Measurements from ENCODE around the gene DMAC2. TPM values are rescaled to one million over a fixed set of nuclear protein-coding genes. Genes with fewer than 3 reads are reported as not detected.
"Not testable (repeated sequence)": the region's sequence is repeated elsewhere in the genome, so short reads cannot be mapped to it uniquely, and the experiment has no call there.

DMAC2 gene
- polyA plus RNA-seq (2012; ENCODE audit: insufficient read depth, insufficient read length), result 70.0 TPM

DNA sequence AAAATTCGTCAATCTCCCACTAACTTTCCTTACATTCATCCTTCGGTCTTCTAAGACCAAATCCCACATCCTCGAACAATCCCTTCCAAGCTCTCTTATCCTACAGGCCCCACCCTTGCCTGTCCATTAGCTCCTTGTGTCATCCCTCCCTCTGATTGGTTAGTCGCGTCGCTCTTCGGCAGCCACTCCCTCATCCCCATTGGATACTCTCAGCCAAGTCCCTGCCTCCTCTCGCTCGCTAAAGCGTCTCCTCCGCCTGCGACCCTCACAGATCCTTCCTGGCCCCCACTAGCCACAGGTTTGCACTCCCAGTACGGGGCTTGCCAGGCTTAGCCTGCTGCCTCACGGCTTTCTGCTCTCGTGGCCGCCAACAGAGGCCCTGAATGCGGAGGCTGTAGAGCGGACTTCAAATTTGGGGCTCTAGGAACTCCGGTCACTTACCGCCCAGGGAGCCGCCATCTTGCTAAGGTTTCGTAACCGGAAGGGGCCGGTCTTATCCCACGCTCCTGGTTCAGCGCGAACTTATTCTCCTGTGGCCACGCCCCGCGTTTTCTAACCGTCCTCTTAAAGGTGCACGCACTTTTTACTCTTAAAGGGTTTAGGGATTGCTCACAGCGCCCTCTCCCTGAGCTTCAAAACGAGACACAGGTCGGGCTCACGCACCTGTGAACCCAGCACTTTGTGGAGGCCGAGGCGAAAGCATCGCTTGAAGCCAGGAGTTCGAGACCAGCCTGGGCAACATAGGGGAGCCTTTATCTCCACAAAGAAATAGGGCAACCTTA lies at the start of gene DMAC2:
DMAC2 (minus strand) TSS at position 472 of the 782 bp plus-strand sequence; CDS start at position 459, 13 bp downstream.
- H3K4me3 ChIP-seq (ENCODE audit: low read length), result peak within 1 kb of the TSS; percentile 92
- DNase-seq (ENCODE audit: low read depth, low spot score), result peak; percentile 99

- not testable (repeated sequence) for DNase-seq (ENCODE audit: low read depth, low spot score); H3K4me3 ChIP-seq (ENCODE audit: low read length)
These were observed 47.2 kb upstream of the DMAC2 start for GRCh38 chr19:41486953-41487352.

DNA sequence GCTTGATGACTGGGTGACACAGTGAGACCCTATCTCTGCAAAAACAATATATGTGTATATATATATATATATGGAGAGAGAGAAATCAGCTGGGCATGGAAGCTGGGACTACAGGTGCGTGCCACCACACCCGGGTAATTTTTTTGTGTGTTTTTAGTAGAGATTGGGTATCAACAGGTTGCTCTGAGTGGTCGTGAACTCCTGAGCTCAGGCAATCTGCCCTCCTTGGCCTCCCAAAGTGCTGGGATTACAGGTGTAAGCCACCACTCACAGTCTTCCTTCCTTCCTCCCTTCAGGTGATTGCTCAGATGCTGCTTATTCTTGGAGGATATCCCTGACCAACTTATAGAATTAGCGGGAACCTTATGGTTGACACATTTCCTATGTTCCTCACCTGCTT lies 45.1 kb upstream of the DMAC2 start:
- H3K4me3 ChIP-seq (ENCODE audit: low read length), result no peak overlapping the region
- DNase-seq (ENCODE audit: low read depth, low spot score), result no peak

- no peak for DNase-seq (ENCODE audit: low read depth, low spot score)
- H3K4me3 ChIP-seq (ENCODE audit: low read length), result no peak overlapping the region
These were observed 40.6 kb upstream of the DMAC2 start for GRCh38 chr19:41480336-41480735.

- H3K4me3 ChIP-seq (ENCODE audit: low read length), result no peak overlapping the region
- no peak for DNase-seq (ENCODE audit: low read depth, low spot score)
These were observed 40.1 kb upstream of the DMAC2 start for GRCh38 chr19:41479757-41480191.

DNA sequence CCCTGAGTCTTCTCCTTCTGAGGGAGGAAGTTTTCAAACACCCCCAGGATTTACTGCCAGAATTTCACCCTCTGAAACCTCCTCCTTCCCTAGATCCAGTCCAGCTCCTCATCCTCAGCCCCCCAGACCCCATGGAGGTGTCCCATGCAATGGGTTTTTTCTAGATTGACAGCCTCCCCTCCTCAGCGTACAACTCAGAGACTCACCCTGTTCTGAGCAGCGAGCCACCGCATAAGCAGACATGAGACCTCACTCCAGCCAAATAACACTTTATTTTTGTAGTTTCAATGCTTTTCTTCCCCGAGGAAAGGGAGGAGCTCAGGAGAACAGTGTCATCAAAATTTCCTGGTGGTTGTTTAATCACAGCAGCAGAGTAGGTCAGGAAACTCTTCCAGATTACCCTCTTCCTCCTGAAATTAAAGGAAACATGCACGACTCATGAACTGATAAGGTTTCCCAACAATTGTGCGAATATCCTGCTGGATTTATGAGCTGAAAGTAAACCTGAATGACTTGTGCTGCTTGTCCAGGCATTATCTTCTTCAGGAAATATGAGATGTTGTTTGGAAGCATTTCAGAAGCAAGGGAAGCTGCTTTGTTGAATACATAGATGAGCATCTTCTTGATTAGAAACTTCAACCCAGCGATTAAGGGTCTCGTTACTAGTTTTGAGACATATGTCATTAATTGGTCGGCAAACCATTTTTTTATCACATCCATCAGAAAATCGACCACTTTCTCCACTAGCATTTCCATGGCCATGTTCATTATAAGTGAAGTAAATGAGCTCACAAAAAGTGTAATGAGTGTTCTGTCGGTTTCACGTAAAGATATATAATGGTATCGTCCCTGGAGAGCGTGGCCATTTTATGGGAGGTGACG lies 39.4 kb upstream of the DMAC2 start:
- no peak for DNase-seq (ENCODE audit: low read depth, low spot score)
- no peak overlapping the region for H3K4me3 ChIP-seq (ENCODE audit: low read length)

- no peak overlapping the region for H3K4me3 ChIP-seq (ENCODE audit: low read length)
- no peak for DNase-seq (ENCODE audit: low read depth, low spot score)
These were observed 38.5 kb upstream of the DMAC2 start for GRCh38 chr19:41478171-41478570.

DNA sequence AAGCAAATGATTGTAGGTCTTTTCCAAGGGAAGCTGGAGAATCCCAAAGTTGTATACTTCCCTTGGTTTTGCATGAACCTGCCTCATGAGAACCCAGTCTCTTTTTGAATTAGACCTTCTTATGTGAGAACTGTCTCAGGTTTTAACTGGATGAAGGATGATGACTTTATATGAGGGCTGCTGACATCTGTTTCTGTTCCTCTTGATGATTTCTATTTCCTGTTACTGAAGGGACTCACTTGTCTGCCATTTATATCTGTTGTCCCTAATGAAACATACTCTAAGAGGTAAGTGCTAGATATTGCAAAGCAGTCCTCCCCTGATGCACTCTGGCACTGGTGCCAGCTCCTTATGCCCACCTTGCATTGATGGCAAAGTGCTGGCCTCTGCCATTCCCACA lies 36.9 kb upstream of the DMAC2 start:
- DNase-seq (ENCODE audit: low read depth, low spot score), result no peak
- H3K4me3 ChIP-seq (ENCODE audit: low read length), result no peak overlapping the region

GRCh38 chr19:41463257-41464256 lies 23.8 kb upstream of the DMAC2 start:
- not testable (repeated sequence) for H3K4me3 ChIP-seq (ENCODE audit: low read length)
- DNase-seq (ENCODE audit: low read depth, low spot score), result peak; percentile 24

DNA sequence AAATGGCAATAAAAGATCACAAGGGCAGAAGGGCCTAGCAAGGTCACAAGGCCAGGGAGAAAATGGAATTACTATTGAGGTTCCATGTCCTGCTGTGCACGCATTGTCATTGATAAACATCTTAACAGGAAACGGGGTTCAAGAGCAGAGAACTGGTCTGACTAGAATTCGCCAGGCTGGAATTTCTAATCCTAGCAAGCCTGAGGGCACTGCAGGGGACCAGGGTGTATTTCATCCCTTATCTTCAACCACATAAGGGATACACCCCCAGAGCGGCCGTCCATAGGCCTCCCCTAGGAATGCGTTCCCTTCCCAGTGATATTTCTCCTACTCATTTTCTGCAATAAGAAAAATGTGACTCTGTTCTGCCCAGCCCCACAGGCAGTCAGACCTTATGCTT lies 22.8 kb upstream of the DMAC2 start:
- DNase-seq (ENCODE audit: low read depth, low spot score), result no peak
- H3K4me3 ChIP-seq (ENCODE audit: low read length), result no peak overlapping the region

DNA sequence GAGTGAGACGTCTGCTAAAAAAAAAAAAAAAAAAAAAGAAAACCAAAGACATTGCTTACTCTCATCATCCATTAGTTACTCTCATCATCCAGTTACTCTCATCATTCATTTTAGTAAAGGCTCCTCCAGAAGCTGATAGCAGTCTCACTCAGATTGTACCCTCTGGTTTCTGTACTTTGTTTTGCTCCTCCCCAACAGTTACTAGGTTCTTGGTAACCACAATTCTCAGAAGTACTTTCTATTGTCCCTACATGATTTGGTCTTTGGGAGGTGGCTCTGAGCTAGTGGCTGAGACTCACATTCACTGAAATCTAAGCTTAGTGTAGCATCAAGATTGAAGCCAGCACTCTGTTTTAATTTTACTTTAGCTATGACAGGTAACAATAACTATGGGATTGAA lies 17.5 kb upstream of the DMAC2 start:
- H3K4me3 ChIP-seq (ENCODE audit: low read length), result no peak overlapping the region
- DNase-seq (ENCODE audit: low read depth, low spot score), result no peak

DNA sequence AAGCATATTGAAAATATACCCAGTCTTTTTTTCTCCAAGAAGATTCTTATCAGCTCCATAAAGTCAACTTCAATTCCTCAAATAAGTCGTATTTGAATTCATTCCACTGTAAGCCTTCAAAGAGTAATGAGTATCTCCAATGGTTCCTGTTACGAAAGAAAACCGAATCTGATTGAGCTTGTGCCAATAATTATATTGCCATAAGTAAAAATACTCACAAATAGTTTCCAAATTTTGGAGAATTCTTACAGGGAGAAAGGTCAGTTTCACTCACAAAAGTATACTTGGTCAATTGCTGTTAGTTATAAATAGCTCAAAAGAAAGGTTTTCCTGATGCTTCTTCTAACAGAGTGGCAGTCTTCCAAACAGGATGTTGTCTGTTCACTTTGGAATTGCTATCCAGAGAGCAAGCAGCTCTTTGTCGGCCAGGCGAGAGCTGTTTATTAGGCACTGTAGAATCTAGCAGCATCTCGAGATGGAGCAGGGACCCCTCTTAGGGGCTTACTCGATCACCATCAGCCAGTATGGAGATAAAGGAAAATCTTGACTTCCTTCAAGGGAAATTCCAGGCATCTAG lies 16.7 kb upstream of the DMAC2 start:
- H3K4me3 ChIP-seq (ENCODE audit: low read length), result no peak overlapping the region
- DNase-seq (ENCODE audit: low read depth, low spot score), result no peak

DNA sequence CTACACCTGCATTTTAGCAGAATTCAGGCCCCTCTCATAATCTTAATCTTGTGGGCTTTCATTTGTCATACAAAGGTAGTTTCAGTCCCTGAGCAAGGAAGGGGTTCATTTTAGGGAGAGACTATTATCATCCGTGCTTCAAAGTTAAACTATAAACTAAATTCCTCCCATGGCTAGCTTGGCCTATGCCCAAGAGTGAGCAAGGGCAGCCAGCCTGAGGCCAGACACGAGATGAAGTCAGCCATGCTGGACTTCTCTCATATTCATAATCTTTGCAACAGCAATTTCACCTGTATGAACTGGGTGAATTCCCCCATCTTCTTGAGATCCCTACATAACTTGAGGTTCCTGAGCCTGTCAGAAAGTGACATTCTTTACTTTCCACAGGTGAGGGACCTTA lies 16.2 kb upstream of the DMAC2 start:
- no peak overlapping the region for H3K4me3 ChIP-seq (ENCODE audit: low read length)
- no peak for DNase-seq (ENCODE audit: low read depth, low spot score)

GRCh38 chr19:41452584-41453275 lies 13.0 kb upstream of the DMAC2 start:
- no peak for DNase-seq (ENCODE audit: low read depth, low spot score)
- no peak overlapping the region for H3K4me3 ChIP-seq (ENCODE audit: low read length)

DNA sequence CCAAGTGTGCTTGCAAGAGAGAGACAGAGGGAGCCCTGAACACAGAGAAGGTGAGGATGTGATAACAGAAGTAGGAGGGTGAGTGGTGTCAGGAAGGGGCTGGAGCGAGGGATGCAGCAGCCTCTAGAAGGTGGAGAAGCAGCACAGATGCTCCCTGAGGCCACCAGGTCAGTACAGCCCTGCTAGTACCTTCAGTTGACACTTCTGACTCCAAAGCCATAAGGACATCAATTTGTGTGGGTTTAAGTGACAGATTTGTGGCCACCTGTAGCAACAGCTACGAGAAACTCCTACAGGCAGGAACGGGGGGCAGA lies 10.1 kb upstream of the DMAC2 start:
- H3K4me3 ChIP-seq (ENCODE audit: low read length), result no peak overlapping the region
- no peak for DNase-seq (ENCODE audit: low read depth, low spot score)

DNA sequence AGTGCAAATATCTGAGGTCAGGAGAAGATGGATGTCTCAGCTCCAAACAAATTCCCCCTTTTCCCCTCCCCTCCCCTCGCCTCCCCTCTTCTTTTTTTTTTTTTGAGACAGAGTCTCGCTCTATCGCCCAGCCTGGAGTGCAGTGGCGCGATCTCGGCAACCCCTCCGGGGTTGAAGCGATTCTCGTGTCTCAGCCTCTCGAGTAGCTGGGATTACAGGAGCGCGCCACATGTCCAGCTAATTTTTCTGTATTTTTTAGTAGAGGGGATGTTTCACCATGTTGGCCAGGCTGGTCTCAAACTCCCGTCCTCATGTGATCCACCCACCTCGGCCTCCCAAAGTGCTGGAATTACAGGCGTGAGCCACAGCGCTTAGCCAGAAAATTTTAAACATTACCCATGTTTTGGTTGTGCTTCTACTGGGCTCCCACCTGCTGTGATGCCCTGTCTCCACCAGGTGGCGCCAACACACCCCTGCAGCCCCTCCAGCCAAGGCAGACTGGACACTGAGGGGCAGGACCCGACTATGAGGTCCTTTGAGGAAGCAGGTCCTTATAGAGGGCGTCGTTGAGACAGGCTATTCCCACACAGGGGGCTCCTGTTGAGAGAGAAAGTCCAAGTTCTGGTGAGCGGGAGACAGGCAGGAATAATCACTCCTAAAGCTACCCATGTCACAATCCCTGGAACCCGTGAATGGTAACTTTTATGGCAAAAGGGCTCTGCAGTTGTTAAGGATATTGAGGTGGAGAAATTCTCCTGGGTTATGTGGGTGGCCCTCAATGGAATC lies 9.6 kb upstream of the DMAC2 start:
- no peak for DNase-seq (ENCODE audit: low read depth, low spot score)

GRCh38 chr19:41447732-41448332 lies 8.1 kb upstream of the DMAC2 start:
- no peak overlapping the region for H3K4me3 ChIP-seq (ENCODE audit: low read length)
- no peak for DNase-seq (ENCODE audit: low read depth, low spot score)

More for the DNA sequence above, 9.6 kb upstream of the DMAC2 start:
- peak overlapping the region; percentile 33 for H3K4me3 ChIP-seq (ENCODE audit: low read length)

All from Jurkat, Clone E6-1 (cell line).